HCT116 (cell line): ENCODE data around the gene LENG9. TPM values are rescaled to one million over a fixed set of nuclear protein-coding genes. Genes with fewer than 3 reads are reported as not detected.

ENCODE experiments used
- ATAC-seq: fragments of 200-7000 bp; cut with Tn5 transposase; 2 replicates; pipeline ENCODE4 v1.9.1; 2020; ENCODE audit warnings: mild to moderate bottlenecking, moderate library complexity
- BruUV-seq: library from RNA; stranded (reverse); fragments of 400-500 nt; replicated peaks from 2 replicates; lab custom pipeline; 2021; lab: Mats Ljungman, UMichigan
- CTCF ChIA-PET: fragments of 300-600 bp; sonication (Branson Sonifier 250); formaldehyde crosslinking; loops from one replicate; lab custom pipeline; 2021; ENCODE audit warnings: antibody characterized with exemption; lab: Charles Lee
- POLR2A ChIA-PET: fragments of 300-600, 350-600 bp; sonication (Branson Sonifier 250); formaldehyde crosslinking; loops from one replicate; lab custom pipeline; 2021; ENCODE audit warnings: antibody characterized with exemption; lab: Charles Lee
- RAD21 ChIA-PET, 2 experiments: fragments of 300-600 bp; sonication (Branson Sonifier 250); formaldehyde crosslinking; loops; one replicate each; lab custom pipeline; 2023; ENCODE audit warnings: low total read pairs in 2 of 2; ENCODE audit not compliant: uncharacterized antibody in 2 of 2, unreplicated experiment in 2 of 2, low non-redundant PET in 1 of 2; lab: Charles Lee
- DNase-seq: peaks from one replicate; pipeline ENCODE4 v3.0.0-alpha.2; 2010; ENCODE audit warnings: low read depth, low spot score
- H2AFZ ChIP-seq: fragments of 200-600 bp; shearing (Covaris generic), sonication (generic); 2 replicates; pipeline ENCODE4 v1.6.1; 2017; ENCODE audit warnings: low read depth, mixed run types, mixed read lengths, antibody characterized with exemption, low read length; ENCODE audit not compliant: poor library complexity, severe bottlenecking
- H3K27ac ChIP-seq: 2 replicates; pipeline ENCODE4 v1.5.1; 2012; ENCODE audit warnings: low read depth, low read length
- H3K27me3 ChIP-seq: fragments of 200-600 bp; sonication (generic); 2 replicates; pipeline ENCODE4 v1.6.1; 2016; ENCODE audit warnings: mixed run types, low read length, mixed read lengths; ENCODE audit not compliant: insufficient read depth
- H3K36me3 ChIP-seq, 2 experiments: fragments of 200-500 bp in 1 of 2; fragments of 200-600 bp in 1 of 2; sonication (Bioruptor generic) in 1 of 2; sonication (generic) in 1 of 2; 2 replicates each; pipeline versions ENCODE4 v1.5.1 to v1.6.1; 2014 to 2016; ENCODE audit warnings: low read length in 2 of 2, inconsistent platforms in 1 of 2, mixed read lengths in 1 of 2, mixed run types in 1 of 2; ENCODE audit not compliant: insufficient read depth in 2 of 2, control insufficient read depth in 1 of 2
- H3K4me1 ChIP-seq, 2 experiments: fragments of 200-600 bp in 1 of 2; sonication (generic) in 1 of 2; 2 replicates each; pipeline versions ENCODE4 v1.5.1 to v1.6.1; 2012 to 2017; ENCODE audit warnings: low read length in 2 of 2, inconsistent platforms in 1 of 2, mild to moderate bottlenecking in 1 of 2, mixed read lengths in 1 of 2, mixed run types in 1 of 2, moderate library complexity in 1 of 2; ENCODE audit not compliant: insufficient read depth in 2 of 2, control insufficient read depth in 1 of 2
- H3K4me2 ChIP-seq: fragments of 200-600 bp; sonication (generic); 2 replicates; pipeline ENCODE4 v1.6.1; 2017; ENCODE audit warnings: mixed run types, low read length, mixed read lengths
- H3K4me3 ChIP-seq, 2 experiments: fragments of 200-600 bp in 1 of 2; sonication (generic) in 1 of 2; replicated peaks in 1 of 2; 2 replicates each; pipeline ENCODE4 v1.5.1; 2011 to 2016; ENCODE audit warnings: low read length in 2 of 2, control low read depth in 1 of 2, low read depth in 1 of 2, mild to moderate bottlenecking in 1 of 2, mixed read lengths in 1 of 2, mixed run types in 1 of 2
- H3K79me2 ChIP-seq: fragments of 200-600 bp; sonication (generic); 2 replicates; pipeline ENCODE4 v1.6.1; 2017; ENCODE audit warnings: mild to moderate bottlenecking, mixed run types, low read length, moderate library complexity, mixed read lengths; ENCODE audit not compliant: insufficient read depth
- H3K9ac ChIP-seq: fragments of 200-600 bp; sonication (generic); 2 replicates; pipeline ENCODE4 v1.6.1; 2016; ENCODE audit warnings: low read length, mixed read lengths
- H3K9me2 ChIP-seq: fragments of 200-600 bp; sonication (generic), shearing (Covaris generic); 2 replicates; pipeline ENCODE4 v1.6.1; 2017; ENCODE audit warnings: mixed run types, mild to moderate bottlenecking, moderate library complexity; ENCODE audit not compliant: insufficient read depth
- H3K9me3 ChIP-seq, 2 experiments: fragments of 200-500 bp in 1 of 2; fragments of 200-600 bp in 1 of 2; sonication (Bioruptor generic) in 1 of 2; sonication (generic) in 1 of 2; 2 replicates each; pipeline ENCODE4 v1.6.1; 2014 to 2017; ENCODE audit warnings: low read length in 2 of 2, mixed read lengths in 2 of 2, inconsistent platforms in 1 of 2, low read depth in 1 of 2, mild to moderate bottlenecking in 1 of 2, mixed run types in 1 of 2, moderate library complexity in 1 of 2; ENCODE audit not compliant: control insufficient read depth in 1 of 2, insufficient read depth in 1 of 2
- H4K20me1 ChIP-seq: fragments of 200-600 bp; sonication (generic), shearing (Covaris generic); 2 replicates; pipeline ENCODE4 v1.6.1; 2017; ENCODE audit warnings: mixed run types, mild to moderate bottlenecking, moderate library complexity; ENCODE audit not compliant: insufficient read depth
- CBX3 ChIP-seq: IDR thresholded peaks from 2 replicates; pipeline ENCODE4 v1.6.1; 2012; ENCODE audit warnings: low read depth
- EZH2 ChIP-seq: fragments of 200-600 bp; sonication (generic); IDR thresholded peaks from 2 replicates; pipeline ENCODE4 v1.6.1; 2017; ENCODE audit warnings: antibody characterized with exemption, mixed run types
- POLR2A ChIP-seq: IDR thresholded peaks from 2 replicates; pipeline ENCODE4 v1.7.0; 2011; ENCODE audit warnings: borderline replicate concordance; ENCODE audit not compliant: insufficient read depth, insufficient read length; ENCODE audit errors: extremely low read depth
- SIN3A ChIP-seq: IDR thresholded peaks from 2 replicates; pipeline ENCODE4 v1.6.1; 2012; ENCODE audit warnings: low read depth
- SP1 ChIP-seq: IDR thresholded peaks from 2 replicates; pipeline ENCODE4 v1.6.1; 2012; ENCODE audit warnings: low read depth
- SRF ChIP-seq: IDR thresholded peaks from 2 replicates; pipeline ENCODE4 v1.6.1; 2012; ENCODE audit warnings: low read depth
- YY1 ChIP-seq: IDR thresholded peaks from 2 replicates; pipeline ENCODE4 v1.6.1; 2011; ENCODE audit warnings: low read length, low read depth, moderate library complexity, mild to moderate bottlenecking; ENCODE audit not compliant: insufficient replicate concordance; ENCODE audit errors: extremely low read depth
- ZFX ChIP-seq: fragments of 450-650 bp; IDR thresholded peaks from 2 replicates; pipeline ENCODE4 v1.6.1; 2017
- intact Hi-C: fragments of 100-400 bp; cut with micrococcal nuclease; formaldehyde crosslinking; loops from 2 replicates; pipeline ENCODE4 v1.10.0; 2022
- total RNA-seq: library from RNA; stranded (reverse); gene quantifications from one replicate; pipeline ENCODE4 v1.2.1, GENCODE V29; 2021; ENCODE audit not compliant: unreplicated experiment
- TF ChIP-seq, protein P1 (sequence below): IDR thresholded peaks from 2 replicates; pipeline ENCODE4 v1.6.1; 2012

LENG9 gene
- total RNA-seq, 1 experiment from 2014 or later, result 9.0 TPM

DNA sequence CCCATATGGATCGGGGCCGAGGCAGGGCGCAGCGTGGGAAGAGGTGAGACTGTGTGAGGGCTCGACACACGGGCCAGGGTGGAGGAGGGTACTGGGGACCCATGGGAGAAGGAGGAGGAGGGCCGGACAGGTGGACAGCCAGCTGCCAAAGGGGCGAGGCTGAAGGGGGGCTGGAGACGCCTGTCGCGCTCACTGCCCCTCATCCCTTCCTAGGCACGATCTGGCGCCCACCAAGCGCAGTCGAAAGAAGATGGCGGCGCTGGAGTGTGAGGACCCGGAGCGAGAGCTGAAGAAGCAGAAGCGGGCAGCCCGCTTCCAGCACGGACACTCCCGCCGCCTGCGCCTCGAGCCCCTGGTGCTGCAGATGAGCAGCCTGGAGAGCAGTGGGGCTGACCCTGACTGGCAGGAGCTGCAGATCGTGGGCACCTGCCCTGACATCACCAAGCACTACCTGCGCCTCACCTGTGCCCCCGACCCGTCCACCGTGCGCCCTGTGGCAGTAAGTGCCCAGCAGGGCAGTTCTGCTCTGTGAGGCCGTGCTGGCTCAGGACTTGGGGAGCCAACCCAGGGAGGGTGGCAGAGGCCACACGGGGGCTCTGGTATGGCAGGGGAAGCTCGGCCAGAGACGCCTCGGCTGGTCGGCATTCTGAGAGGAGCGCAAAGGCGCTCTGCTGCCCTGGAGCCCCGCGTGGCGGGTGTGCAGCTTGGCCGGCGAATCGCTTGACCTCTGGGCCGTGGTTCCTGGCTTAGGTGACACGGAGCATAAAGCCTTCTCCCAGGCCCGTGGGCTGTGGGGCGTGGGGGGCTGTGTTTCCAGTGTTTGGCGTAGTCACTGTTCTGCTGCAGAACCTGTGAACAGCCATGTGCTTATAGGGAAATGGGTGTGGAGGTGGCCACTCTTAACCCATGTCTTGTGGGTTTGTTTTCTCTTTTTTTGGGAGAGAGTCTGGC lies 6.9 kb downstream of the LENG9 start:
- H3K36me3 ChIP-seq, result peaks cover 66 to 73% of the 10 kb centered on the region in 2 experiments; a peak in 3 of 4 replicates
- H3K9me2 ChIP-seq, result no peaks in the 10 kb centered on the region
- ChIA-PET POLR2A (no interaction called here), CTCF (no interaction called here), RAD21 (no interaction called here)
- no peak overlapping the region for H3K4me3 ChIP-seq
- H3K9ac ChIP-seq, result no peak overlapping the region
- no TSS peak for BruUV-seq
- no peaks in the 10 kb centered on the region for H3K27me3 ChIP-seq
- H3K4me1 ChIP-seq, result peaks cover 0 to under 1% of the 10 kb centered on the region in 2 experiments; a peak in 3 of 4 replicates
- no peak overlapping the region for H3K4me2 ChIP-seq
- intact Hi-C loops, result no loop called here
- H2AFZ ChIP-seq, result no peak overlapping the region
- 0 out of 2 replicates have a peak, but pooled peaks cover 3% of the 10 kb centered on the region for H4K20me1 ChIP-seq
- ATAC-seq (no peak), DNase-seq (no peak)
- H3K27ac ChIP-seq, result no peak overlapping the region
- H3K79me2 ChIP-seq, result peaks cover 92% of the 10 kb centered on the region
- TF ChIP-seq ZFX, result no peak
- TF ChIP-seq SRF, result no peak
- TF ChIP-seq SP1, result no peak
- TF ChIP-seq EZH2, result no peak
- TF ChIP-seq CBX3, result no peak
- no peaks in the 10 kb centered on the region for H3K9me3 ChIP-seq

DNA sequence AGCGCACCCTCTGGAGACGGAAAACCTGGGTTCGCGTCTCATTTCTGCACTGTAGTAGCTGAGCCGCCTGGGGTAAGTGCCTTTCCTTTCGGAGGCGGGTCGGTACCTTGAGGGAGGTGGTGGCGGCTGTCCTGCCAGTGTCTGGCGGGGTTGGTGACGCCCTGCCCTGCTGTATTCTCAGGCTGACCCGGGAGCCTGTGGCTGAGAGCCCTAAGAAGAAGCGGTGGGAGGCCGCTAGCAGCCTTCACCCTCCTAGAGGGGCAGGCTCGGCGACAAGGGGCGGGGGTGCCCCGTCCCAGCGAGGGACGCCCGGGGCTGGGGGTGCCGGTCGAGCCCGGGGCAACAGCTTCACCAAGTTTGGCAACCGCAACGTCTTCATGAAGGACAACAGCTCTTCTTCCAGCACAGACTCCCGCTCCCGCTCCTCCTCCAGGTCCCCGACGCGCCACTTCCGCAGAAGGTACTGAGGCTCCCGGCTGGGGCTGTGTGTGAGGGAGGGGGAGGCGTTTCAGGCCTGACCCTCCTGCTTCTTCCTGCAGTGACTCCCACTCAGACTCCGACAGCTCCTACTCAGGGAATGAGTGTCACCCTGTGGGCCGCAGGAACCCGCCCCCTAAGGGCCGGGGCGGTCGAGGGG lies 7.7 kb downstream of the LENG9 start:
- no peak for DNase-seq
- Histone ChIP-seq H4K20me1 (peaks cover 7% of the 10 kb centered on the region; the same call in 1 of the 2 replicates), H3K27ac (no peak overlapping the region), H3K9me3 (no peaks in the 10 kb centered on the region), H3K9ac (no peak overlapping the region), H3K4me2 (no peak overlapping the region), H2AFZ (no peak overlapping the region), H3K4me1 (peaks cover 3 to 4% of the 10 kb centered on the region in 2 experiments; a peak in 3 of 4 replicates)
- RAD21 ChIA-PET, result no interaction called here
- no TSS peak for BruUV-seq
- intact Hi-C loops, result no loop called here
- no peak for ATAC-seq
- TF ChIP-seq SRF (no peak), SIN3A (no peak), YY1 (no peak), POLR2A (no peak), CBX3 (no peak)
- TF ChIP-seq, protein P1, sequence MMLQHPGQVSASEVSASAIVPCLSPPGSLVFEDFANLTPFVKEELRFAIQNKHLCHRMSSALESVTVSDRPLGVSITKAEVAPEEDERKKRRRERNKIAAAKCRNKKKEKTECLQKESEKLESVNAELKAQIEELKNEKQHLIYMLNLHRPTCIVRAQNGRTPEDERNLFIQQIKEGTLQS, result no peak
- TF ChIP-seq, all 23 proteins: peak for 0
- Histone ChIP-seq H3K9me2 (no peaks in the 10 kb centered on the region), H3K36me3 (peaks cover 68 to 81% of the 10 kb centered on the region in 2 experiments; a peak in 3 of 4 replicates), H3K4me3 (no peak overlapping the region), H3K27me3 (no peaks in the 10 kb centered on the region), H3K79me2 (peaks cover 94% of the 10 kb centered on the region)
- ChIA-PET POLR2A (interaction anchor here (1.8 kb wide), 1 partner anchor 8 kb away, joined by 7 read pairs; the partner anchor contains the start of gene LENG9), CTCF (no interaction called here)
